ENCODE data around the gene BET1L. TPM values are rescaled to one million over a fixed set of nuclear protein-coding genes. Genes with fewer than 3 reads are reported as not detected.
A peak's percentile ranks its signal among the peaks of the same experiment; 100 is the strongest.
"Not testable (repeated sequence)": the region's sequence is repeated elsewhere in the genome, so short reads cannot be mapped to it uniquely, and the experiment has no call there.

Gene BET1L
- 10 to 100 TPM; 32.2 to 54.4 (median 45.5) TPM for polyA plus RNA-seq (ENCODE audit: insufficient read depth in 1 of 5, insufficient read length in 5 of 5, low replicate concordance in 1 of 5)
- long read RNA-seq, donor 1, transcript BET1L-203 (4 exons, 2,819 nt), result major isoform, 18 of 20 reads
- long read RNA-seq, donor 1, partial matches to known transcripts, result 0 of 20 reads
- long read RNA-seq, donor 1, other reads (novel, unspliced or antisense), result 0 of 20 reads
- long read RNA-seq, donor 2, transcript BET1L-203 (4 exons, 2,819 nt), result major isoform, 12 of 13 reads
- long read RNA-seq, donor 2, partial matches to known transcripts, result 0 of 13 reads
- long read RNA-seq, donor 2, other reads (novel, unspliced or antisense), result 0 of 13 reads
- long read RNA-seq, donor 3, transcript BET1L-203 (4 exons, 2,819 nt), result major isoform, 13 of 14 reads
- long read RNA-seq, donor 3, partial matches to known transcripts, result 0 of 14 reads
- long read RNA-seq, donor 3, other reads (novel, unspliced or antisense), result 0 of 14 reads
- long read RNA-seq, donor 4, transcript BET1L-203 (4 exons, 2,819 nt), result major isoform, 9 of 9 reads
- long read RNA-seq, donor 4, partial matches to known transcripts, result 0 of 9 reads
- long read RNA-seq, donor 4, other reads (novel, unspliced or antisense), result 0 of 9 reads
- long read RNA-seq, donor 5, transcript BET1L-203 (4 exons, 2,819 nt), result major isoform, 19 of 24 reads
- long read RNA-seq, donor 5, transcript BET1L-201 (3 exons, 2,916 nt), result minor isoform, 5 of 24 reads
- long read RNA-seq, donor 5, partial matches to known transcripts, result 0 of 24 reads
- long read RNA-seq, donor 5, other reads (novel, unspliced or antisense), result 0 of 24 reads
- long read RNA-seq, donor 6, transcript BET1L-203 (4 exons, 2,819 nt), result major isoform, 26 of 32 reads
- long read RNA-seq, donor 6, partial matches to known transcripts, result 0 of 32 reads
- long read RNA-seq, donor 6, other reads (novel, unspliced or antisense), result 5 of 32 reads
- long read RNA-seq, donor 7, transcript BET1L-203 (4 exons, 2,819 nt), result major isoform, 19 of 24 reads
- long read RNA-seq, donor 7, transcript BET1L-201 (3 exons, 2,916 nt), result minor isoform, 5 of 24 reads
- long read RNA-seq, donor 7, partial matches to known transcripts, result 0 of 24 reads
- long read RNA-seq, donor 7, other reads (novel, unspliced or antisense), result 0 of 24 reads
- long read RNA-seq, donor 8, partial matches to known transcripts, result 0 of 4 reads
- long read RNA-seq, donor 8, other reads (novel, unspliced or antisense), result 0 of 4 reads

GRCh38 chr11:207208-207862 lies at the start of gene BET1L, which contains the start of gene RIC8A:
TSS of gene BET1L (minus strand) at chr11:207399. CDS start at chr11:207321, 78 bp downstream.
TSS of gene RIC8A (plus strand) at chr11:207708. CDS start at chr11:208855, 1,147 bp downstream.
- peak; percentile 96 to 97 for DNase-seq

DNA sequence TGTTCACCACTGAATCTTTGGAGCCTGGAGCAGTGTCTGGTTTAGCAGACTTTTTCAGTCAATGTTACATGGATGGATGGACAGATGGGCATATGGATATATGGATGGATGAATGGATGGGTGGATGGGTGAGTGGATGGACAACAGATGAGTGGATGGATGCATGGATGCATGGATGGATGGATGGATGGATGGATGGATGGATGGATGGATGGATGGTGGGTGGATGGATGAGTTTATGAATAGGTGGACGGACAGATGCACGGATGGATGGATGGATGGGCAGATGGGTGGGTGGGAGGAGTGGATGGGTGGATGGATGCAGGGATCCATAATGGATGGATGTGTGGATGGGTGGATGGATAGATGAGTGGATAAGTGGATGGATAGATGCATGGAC lies 48.6 kb upstream of the BET1L start:
- no peak for DNase-seq

GRCh38 chr11:255176-255575 lies 48.0 kb upstream of the BET1L start:
- DNase-seq, result peak; percentile 76 to 82

GRCh38 chr11:253886-254270 lies 46.7 kb upstream of the BET1L start:
- no peak for DNase-seq

- DNase-seq, result no peak
Measured at GRCh38 chr11:253160-253885, 46.1 kb upstream of the BET1L start.

DNA sequence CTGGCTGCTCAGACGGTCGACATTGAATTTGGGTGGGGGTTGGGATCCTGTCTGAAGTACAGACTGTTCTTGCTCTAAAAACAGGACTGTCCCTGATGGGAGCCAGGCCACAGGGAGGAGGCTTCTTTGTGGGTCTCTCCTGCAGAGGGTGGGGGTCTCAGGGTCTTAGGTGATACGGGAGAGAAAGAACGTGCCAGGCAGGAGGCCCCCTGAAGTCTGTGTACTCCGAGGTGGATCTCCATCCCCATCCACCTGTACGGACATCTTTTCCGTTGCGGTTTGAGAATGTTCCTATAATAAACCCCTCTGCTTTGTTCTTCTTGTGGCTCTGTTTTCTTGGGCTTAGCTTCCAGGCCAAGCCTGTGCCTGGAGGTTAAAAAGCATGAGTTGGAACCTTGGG lies 45.5 kb upstream of the BET1L start:
- DNase-seq, result no peak

DNA sequence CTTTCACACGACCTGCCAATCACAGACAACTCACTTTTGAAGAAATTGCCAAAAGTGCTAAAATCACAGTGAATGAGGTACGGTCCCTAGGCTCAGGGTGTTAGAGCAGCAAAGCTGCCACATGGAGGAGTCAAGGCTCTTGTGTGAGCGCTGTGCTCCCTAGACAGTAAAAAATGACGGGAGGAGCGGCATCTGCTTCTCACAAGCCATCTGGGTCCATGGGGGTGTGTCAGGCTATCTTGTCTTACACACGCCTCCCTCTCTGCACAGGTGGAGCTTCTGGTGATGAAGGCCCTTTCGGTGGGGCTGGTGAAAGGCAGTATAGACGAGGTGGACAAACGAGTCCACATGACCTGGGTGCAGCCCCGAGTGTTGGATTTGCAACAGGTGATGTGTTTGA lies 44.4 kb upstream of the BET1L start:
- no peak for DNase-seq

DNA sequence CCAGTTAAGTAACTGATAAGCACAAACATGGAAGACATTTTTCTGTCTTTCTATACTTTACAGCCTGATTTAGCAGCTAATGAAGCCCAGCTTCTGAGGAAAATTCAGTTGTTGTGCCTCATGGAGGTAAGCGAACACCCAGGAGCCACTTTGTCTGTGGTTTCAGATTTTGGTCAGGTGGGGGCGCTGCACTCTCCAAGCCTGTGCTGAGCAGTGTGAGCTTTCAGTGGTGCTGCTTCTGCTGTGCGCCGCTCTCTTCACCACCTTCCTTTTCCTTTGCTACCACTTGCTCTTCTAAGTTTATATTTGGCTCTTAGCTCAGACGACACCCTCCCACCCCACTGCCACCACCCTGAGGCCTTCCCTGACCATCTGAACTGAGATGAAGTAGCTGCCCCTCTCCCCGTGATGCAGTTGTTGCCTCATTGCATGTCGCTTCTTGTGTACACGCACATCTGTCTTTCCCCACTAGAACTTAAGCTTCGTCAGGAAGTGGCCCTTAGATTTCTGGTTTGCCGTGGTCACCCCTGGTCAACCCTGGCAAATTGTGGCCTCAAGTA lies 43.6 kb upstream of the BET1L start:
- no peak for DNase-seq

- no peak for DNase-seq
Measured at GRCh38 chr11:250274-250673, 43.1 kb upstream of the BET1L start.

DNA sequence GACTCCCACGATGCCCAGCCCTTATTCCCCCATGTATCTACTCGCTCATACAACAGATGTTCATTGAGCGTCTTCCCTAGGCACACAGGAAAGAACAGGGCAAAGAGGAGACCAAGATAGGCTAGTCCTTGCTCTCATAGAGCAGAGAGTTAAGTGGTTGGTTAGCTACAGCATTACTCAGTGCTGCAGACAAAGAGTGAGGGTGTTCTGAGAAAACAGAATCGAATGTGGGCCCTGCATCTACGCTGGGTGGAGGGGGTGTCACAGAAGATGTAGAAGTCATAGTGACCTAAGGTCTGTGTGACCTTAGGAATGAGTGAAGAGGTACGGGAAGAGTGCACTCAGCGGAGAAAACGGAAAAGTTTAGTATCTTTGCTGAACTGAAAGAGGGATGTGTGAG lies 41.9 kb upstream of the BET1L start:
- no peak for DNase-seq

DNA sequence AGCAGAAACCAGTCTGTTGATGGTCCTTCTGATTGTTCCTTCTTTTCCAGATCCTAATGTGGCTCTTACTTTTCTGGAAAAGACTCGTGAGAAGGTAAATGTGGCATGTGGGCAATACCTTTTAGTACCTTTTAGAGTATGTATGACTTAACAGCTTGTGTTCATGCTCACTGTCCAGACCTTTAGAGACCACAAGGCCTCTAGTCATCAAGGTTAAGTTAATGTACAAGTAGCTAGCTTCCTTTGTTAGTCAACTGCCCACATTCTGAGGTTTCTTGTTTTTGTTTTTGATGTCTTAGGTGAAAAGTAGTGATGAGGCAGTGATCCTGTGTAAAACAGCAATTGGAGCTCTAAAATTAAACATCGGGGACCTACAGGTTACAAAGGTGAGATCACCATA lies 37.2 kb upstream of the BET1L start:
- no peak for DNase-seq

- no peak for DNase-seq
Measured at GRCh38 chr11:241634-242033, 34.4 kb upstream of the BET1L start.

DNA sequence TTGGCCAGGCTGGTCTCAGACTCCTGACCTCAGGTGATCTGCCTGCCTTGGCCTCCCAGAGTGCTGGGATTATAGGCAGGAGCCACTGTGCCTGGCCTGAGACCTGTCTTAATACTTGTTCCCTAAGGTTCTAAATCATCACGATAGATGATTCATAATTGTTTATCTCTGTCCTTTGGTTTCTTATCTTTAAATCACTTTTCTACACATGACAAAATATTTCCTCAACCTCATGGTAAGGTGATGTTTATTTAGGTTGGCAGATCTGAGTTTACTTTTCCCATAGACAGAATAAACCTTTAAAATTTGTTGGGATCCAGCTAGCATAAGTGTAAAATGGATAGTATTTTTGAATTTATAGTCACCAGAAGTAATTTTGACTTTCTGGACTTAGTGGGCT lies 33.1 kb upstream of the BET1L start:
- no peak for DNase-seq

DNA sequence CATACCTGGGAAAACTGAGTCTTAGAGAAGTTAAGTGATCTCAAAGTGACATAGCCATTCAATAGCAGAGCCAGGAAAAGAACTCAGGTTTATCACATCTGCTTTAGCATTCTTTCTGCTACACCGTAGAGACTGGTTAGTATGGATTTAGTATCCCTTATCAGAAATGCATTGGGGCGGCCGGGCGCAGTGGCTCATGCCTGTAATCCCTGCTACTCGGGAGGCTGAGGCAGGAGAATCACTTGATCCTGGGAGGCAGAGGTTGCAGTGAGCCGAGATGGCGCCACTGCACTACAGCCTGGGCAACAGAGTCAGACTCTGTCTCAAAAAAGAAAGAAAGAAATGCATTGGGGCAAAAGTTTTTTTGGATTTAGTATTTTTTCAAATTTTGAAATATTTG lies 31.1 kb upstream of the BET1L start:
- not testable (repeated sequence) for DNase-seq

DNA sequence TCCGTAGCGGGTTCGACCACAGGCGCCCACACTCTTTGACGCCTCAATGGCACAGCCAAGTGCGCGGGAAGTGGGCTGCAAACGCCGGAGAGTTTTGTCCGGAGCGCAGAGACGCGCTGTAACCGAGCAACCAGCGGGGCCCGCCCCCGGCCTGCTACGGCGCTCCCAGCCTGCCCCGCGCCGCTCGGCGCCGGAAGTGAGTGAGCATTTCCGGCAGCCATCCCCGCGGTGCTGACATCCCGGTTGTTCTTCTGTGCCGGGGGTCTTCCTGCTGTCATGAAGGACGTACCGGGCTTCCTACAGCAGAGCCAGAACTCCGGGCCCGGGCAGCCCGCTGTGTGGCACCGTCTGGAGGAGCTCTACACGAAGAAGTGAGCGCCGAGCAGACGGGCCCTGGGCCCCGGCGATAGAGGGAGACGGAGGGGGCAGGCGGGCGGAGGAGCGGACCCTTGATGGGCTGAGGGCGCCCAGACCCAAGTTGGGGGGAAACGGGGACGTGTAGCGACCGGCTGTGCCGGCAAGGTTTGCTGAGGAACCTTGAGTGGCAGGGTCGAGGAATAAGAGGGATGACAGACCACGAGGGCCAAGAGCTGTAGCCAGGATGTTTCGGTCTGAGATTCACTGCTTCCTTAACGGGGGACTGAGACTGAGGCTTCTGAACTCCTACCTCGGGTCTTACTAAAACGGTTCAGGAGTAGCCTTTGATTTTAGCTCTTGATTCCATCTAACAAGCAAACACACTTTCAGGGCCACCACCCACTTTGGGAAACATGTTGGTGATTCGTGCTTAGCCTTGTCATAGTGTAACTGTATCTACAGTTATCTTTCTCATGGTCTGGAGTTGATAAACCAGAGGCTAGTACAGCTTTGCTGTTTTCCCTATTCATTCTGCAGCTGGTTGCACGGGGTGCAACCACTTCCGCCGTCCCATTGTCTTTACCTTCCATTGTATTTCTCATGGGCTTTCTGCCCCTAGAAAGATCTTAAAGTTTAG lies 29.9 kb upstream of the BET1L start, which contains the start of gene PSMD13:
TSS of gene PSMD13 (plus strand) at position 203 of the 994 bp plus-strand sequence. CDS start at position 277, 74 bp downstream.
- DNase-seq, result peak; percentile 85 to 87

GRCh38 chr11:235997-236773 lies 29.0 kb upstream of the BET1L start, which contains the start of gene SIRT3:
TSS of gene SIRT3 (minus strand) at chr11:236342. CDS start at chr11:236328, 14 bp downstream.
- peak; percentile 69 to 78 for DNase-seq

DNA sequence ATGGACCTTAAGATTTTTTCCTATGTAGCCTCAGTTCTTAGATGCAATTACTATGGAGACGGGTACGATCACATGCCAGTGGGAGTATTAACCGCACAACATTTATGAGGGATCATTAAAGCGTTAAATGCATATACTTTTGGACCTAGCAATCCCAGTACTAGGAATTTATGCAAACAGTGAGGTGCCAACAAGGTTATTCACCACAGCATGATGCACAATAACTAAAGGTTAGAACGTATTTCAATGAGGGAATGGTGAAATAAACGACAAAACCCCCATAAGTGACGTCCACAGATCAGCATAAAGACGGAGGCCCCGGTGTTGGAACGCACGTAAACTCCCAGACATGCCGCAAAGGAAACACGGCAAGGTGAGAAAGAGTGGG lies 28.4 kb upstream of the BET1L start:
- no peak for DNase-seq

DNA sequence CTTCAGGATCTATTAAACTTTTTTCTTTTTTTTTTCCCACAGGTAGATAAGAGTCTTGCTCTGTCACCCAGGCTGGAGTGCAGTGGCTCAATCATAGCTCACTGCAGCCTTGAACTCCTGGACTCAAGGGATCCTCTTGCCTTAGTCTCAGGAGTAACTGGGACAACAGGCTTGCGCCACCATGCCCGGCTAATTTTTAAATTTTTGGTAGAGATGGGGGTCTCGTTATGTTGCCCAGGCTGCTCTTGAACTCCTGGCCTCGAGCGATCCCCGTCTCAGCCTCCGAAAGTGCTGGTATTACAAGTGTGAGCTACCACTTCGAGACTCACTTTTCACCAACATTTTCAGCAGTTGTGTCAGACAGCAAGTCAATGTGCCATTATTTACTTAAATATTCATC lies 28.0 kb upstream of the BET1L start:
- DNase-seq, result no peak
